Measurements from ENCODE around the gene CHRM2.

The CHRM2 gene

GRCh38 chr7:137025469-137026175 lies 157.2 kb downstream of the CHRM2 start:
- DNase-seq (ENCODE audit: low read depth in 2 of 2), result no peak

- DNase-seq (ENCODE audit: low read depth in 2 of 2), result no peak
Measured at GRCh38 chr7:137026176-137026500, 157.7 kb downstream of the CHRM2 start.

GRCh38 chr7:137032436-137032835 lies 164.0 kb downstream of the CHRM2 start:
- DNase-seq (ENCODE audit: low read depth in 2 of 2), result no peak

GRCh38 chr7:137036768-137037167 lies 168.3 kb downstream of the CHRM2 start:
- DNase-seq (ENCODE audit: low read depth in 2 of 2), result no peak

- DNase-seq (ENCODE audit: low read depth in 2 of 2), result no peak
Measured at GRCh38 chr7:137038706-137039105, 170.3 kb downstream of the CHRM2 start.

- DNase-seq (ENCODE audit: low read depth in 2 of 2), result no peak
Measured at GRCh38 chr7:137040745-137041144, 172.3 kb downstream of the CHRM2 start.

GRCh38 chr7:137045573-137045972 lies 177.1 kb downstream of the CHRM2 start:
- no peak for DNase-seq (ENCODE audit: low read depth in 2 of 2)

- DNase-seq (ENCODE audit: low read depth in 2 of 2), result no peak
Measured at GRCh38 chr7:137069249-137069963, 201.0 kb downstream of the CHRM2 start.
